ENCODE measurements around the gene CCDC78. TPM values are rescaled to one million over a fixed set of nuclear protein-coding genes. Genes with fewer than 3 reads are reported as not detected.
A peak's percentile ranks its signal among the peaks of the same experiment; 100 is the strongest.

CCDC78 gene
- total RNA-seq, 2 donors from 2014 or later, result 0.43 to 0.56 TPM

DNA sequence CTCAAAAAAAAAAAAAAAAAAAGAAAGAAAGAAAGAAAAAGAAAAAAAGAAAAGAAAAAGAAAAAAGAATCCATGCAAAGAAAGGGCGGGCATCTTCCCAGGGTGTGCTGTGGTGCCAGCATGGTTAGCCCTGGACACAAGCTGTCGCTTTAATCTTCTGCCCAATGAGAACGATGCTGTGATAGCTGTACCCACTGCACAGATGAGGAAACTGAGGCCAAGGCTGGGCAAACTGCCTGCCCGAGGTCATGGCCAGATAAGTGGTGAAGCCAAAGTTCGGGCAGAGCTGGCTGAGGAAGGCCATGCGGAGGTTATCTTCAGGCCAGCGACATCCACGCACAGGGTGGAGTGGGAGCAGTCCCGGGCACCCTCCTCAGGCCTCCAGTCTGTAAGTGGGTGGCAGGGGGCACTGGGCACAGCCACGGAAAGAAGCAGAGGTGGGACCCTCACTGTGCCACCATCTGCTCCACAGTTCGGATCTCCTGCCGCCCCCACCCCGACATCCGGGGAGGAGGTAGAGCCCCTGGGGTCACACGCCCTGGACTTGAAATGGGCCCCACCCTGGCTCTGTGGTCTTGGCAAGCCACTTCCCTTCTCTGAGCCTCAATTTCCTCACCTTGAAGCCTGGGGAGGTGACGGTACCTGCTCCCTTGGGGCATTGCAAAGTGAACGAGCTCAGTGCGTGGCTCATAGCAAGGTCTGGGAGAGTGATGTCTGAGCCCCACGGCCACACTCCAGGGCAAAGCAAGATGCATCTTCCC is 27.2 kb downstream of the CCDC78 start:
- Histone ChIP-seq H3K27ac (no peak overlapping the region), H3K4me1 (peaks cover 0 to 30% of the 10 kb centered on the region in 2 donors), H3K9me3 (no peaks in the 10 kb centered on the region), H3K27me3 (peaks cover 17 to 43% of the 10 kb centered on the region in 2 donors), H3K4me3 (no peak overlapping the region), H3K36me3 (no peaks in the 10 kb centered on the region)
- TF ChIP-seq, protein P1, sequence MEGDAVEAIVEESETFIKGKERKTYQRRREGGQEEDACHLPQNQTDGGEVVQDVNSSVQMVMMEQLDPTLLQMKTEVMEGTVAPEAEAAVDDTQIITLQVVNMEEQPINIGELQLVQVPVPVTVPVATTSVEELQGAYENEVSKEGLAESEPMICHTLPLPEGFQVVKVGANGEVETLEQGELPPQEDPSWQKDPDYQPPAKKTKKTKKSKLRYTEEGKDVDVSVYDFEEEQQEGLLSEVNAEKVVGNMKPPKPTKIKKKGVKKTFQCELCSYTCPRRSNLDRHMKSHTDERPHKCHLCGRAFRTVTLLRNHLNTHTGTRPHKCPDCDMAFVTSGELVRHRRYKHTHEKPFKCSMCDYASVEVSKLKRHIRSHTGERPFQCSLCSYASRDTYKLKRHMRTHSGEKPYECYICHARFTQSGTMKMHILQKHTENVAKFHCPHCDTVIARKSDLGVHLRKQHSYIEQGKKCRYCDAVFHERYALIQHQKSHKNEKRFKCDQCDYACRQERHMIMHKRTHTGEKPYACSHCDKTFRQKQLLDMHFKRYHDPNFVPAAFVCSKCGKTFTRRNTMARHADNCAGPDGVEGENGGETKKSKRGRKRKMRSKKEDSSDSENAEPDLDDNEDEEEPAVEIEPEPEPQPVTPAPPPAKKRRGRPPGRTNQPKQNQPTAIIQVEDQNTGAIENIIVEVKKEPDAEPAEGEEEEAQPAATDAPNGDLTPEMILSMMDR (IDR thresholded peaks at IDR 0.05), result no peak
- DNase-seq (ENCODE audit: low spot score), result no peak

DNA sequence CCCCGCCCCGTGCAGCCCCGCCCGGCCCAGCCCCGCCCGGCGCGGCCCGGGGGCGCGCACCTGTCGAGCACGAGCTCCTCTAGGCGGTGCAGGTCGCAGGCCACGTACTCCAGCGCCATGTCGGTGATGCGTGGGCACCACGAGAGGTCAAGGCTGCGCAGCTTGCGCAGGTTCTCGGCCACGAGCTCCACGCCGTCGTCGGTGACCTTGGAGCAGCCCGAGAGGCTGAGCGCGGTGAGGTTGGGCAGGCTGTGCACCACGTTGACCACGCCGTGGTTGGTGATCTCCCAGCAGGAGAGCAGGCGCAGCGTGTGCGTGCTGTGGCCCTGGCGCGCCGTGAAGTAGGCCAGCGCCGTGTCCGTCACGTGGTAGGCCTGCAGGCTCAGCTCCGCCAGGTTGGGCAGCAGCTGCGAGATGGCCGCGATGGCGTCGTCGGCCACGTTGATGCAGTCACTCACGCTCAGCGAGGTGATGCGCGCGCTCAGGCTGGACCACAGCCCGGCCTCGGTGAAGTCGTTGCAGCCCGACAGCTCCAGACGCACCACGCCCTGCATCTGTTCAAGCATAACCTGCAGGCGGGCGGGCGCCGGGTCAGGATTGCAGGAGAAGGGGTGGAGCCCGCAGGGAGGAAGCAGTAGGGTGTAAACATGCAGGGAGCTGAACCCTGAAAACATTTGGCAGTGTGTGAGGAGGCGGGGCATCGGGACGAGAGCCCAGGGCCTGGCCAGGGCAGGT is 30.7 kb downstream of the CCDC78 start:
- Histone ChIP-seq H3K27me3 (peaks cover 17 to 28% of the 10 kb centered on the region in 2 donors), H3K36me3 (no peaks in the 10 kb centered on the region), H3K9me3 (no peaks in the 10 kb centered on the region), H3K27ac (no peak overlapping the region), H3K4me3 (peak overlapping the region in 1 of 2 donors; percentile 21), H3K4me1 (peaks cover 0 to 33% of the 10 kb centered on the region in 2 donors)
- no peak for DNase-seq (ENCODE audit: low spot score)
- TF ChIP-seq, protein P1 (IDR thresholded peaks at IDR 0.05), result no peak

DNA sequence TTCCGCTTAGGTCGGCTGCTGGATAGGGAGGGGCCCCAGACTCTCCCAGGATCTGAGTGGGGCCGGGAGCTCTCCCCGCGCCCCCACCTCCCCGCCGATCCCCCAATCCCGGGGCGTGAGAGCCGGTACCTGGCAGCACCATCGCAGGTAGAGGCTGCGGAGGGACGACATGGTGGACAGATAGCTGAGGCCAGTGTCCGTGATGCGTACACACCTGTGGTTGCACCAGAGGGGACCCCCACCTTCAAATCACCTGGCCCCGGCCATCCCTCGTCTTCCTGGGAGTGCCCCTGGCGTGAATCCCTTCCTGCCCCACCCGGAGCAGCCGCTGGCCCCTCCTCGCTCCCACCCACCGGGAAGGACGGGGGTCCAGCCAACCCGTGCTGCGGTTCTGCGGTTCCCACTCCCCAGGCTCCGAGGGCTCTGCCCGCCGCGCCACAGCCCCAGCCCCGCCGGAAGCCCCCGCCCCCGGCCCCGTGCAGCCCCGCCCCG is 31.3 kb downstream of the CCDC78 start:
- Histone ChIP-seq H3K27me3 (peaks cover 17 to 25% of the 10 kb centered on the region in 2 donors), H3K36me3 (no peaks in the 10 kb centered on the region), H3K9me3 (no peaks in the 10 kb centered on the region), H3K27ac (no peak overlapping the region), H3K4me3 (peak overlapping the region in 1 of 2 donors; percentile 21), H3K4me1 (peaks cover 0 to 29% of the 10 kb centered on the region in 2 donors)
- TF ChIP-seq, protein P1 (IDR thresholded peaks at IDR 0.05), result no peak
- DNase-seq (ENCODE audit: low spot score), result no peak

DNA sequence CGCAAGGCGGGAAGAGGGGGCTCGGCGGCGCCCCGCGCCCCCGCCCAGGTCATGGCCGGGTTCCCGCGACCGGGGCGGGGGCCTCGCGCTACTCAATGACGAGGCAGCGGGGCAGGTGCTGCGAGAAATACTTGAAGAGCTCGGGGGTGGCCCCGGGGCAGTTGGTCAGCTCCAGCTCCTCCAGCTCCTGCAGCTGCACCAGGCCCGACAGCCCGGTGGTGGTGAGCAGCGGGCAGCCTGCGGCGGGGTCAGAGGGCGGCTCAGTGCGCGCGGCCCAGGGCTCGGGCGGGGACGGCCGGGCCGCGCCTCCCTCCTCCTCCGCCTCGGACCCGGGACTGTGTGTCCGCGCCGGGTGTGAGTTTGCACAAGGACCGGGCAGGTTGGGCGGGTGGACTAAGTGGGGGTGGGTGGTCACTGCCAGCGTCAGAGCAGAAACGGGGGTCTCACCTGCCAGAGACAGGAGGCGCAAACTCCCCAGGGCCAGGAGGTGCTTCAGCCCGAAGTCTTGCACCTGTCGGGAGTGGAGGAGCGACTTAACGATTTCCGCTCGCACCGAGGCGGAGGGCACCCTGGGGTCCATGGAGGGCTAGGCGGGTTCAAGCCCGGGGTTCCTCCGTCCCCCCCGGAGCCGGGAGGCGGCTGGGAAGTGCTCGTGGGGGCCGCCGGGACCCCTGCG is 31.9 kb downstream of the CCDC78 start:
- no peak for DNase-seq (ENCODE audit: low spot score)
- Histone ChIP-seq H3K4me3 (peak overlapping the region in 1 of 2 donors; percentile 21), H3K4me1 (peaks cover 0 to 35% of the 10 kb centered on the region in 2 donors), H3K27ac (no peak overlapping the region), H3K27me3 (peaks cover 17 to 25% of the 10 kb centered on the region in 2 donors), H3K36me3 (no peaks in the 10 kb centered on the region), H3K9me3 (no peaks in the 10 kb centered on the region)
- TF ChIP-seq, protein P1 (IDR thresholded peaks at IDR 0.05), result no peak

DNA sequence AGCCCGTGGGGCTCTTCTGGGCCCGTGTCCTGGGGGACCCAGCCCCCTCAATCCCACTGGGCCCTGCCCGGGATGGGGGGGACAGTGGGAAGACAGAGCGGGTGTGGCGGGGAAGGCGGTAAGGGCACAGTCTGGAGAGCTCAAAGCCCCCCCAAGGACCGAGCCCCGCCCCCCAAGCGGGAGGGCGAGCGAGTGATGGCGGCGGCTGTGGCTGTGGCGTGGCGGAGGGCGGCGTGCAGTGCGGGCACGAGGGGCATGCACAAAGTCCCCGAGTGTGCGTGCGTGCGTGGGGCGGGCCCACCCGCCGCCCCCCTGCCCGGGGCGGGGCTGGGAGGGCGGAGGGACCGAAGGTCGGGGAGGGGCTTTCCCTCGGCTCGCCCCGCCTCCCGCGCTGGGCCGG is 32.5 kb downstream of the CCDC78 start:
- peaks cover 17 to 25% of the 10 kb centered on the region in 2 donors for H3K27me3 ChIP-seq
- TF ChIP-seq, protein P1 (IDR thresholded peaks at IDR 0.05), result no peak
- peaks cover 0 to 40% of the 10 kb centered on the region in 2 donors for H3K4me1 ChIP-seq
- no peak overlapping the region for H3K27ac ChIP-seq
- no peak for DNase-seq (ENCODE audit: low spot score)
- no peaks in the 10 kb centered on the region for H3K9me3 ChIP-seq
- H3K4me3 ChIP-seq, result peak overlapping the region in 1 of 2 donors; percentile 21
- H3K36me3 ChIP-seq, result no peaks in the 10 kb centered on the region
